ENCODE results near the gene TMPRSS6. TPM values are rescaled to one million over a fixed set of nuclear protein-coding genes. Genes with fewer than 3 reads are reported as not detected.

TMPRSS6 gene
- total and polyA plus RNA-seq, 2 donors = 0.04 TPM; not detected in 1

DNA sequence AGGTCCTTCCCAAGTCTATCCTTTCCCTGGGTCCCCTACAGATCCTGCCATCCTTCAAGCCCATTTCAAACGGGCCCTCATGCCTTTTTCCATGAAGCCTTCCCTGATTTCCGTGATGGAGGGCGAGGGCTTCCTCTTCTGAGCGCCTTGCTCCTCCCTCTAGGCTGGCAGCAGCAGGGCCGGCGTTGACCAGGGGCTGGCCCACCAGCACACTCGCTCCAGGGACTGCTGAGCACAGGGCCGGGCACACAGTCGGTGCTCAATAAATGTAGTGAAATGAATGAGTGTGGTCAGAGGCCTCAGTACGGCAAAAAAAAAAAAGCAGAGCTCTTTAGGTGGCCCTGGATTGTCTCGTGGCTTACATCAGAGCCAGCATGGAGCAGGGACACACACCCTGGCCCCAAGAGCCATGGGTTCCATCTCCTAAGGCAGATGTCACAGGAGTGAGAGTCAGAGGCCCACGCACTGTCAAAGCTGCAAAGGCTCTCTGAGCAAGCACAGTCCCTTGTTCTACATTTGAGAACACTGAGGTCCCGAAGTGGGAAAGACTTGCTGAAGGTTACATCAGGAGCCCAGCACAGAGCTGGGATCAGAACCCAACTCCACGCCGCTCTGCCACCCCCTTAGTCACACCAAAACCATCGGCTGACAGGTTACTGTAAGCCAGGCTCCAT lies 37.1 kb upstream of the TMPRSS6 start:
- Histone ChIP-seq H3K36me3 (ENCODE audit: insufficient read depth) (no peaks in the 10 kb centered on the region), H3K27ac (ENCODE audit: low read depth) (no peak overlapping the region), H3K4me3 (ENCODE audit: low read depth, low read length) (no peak overlapping the region), H3K4me1 (ENCODE audit: insufficient read depth) (no peaks in the 10 kb centered on the region)
- 86% methylated on average over 16 of the region's 16 CpGs for WGBS
- DNase-seq (ENCODE audit: extremely low spot score) = no peak

- Histone ChIP-seq H3K4me3 (ENCODE audit: low read depth, low read length) (no peak overlapping the region), H3K27ac (ENCODE audit: low read depth) (no peak overlapping the region), H3K4me1 (ENCODE audit: insufficient read depth) (no peaks in the 10 kb centered on the region), H3K36me3 (ENCODE audit: insufficient read depth) (no peaks in the 10 kb centered on the region)
- WGBS = 59% methylated on average over 6 of the region's 6 CpGs
- no peak for DNase-seq (ENCODE audit: extremely low spot score)
Observed at GRCh38 chr22:37146051-37146385, 36.5 kb upstream of the TMPRSS6 start.

DNA sequence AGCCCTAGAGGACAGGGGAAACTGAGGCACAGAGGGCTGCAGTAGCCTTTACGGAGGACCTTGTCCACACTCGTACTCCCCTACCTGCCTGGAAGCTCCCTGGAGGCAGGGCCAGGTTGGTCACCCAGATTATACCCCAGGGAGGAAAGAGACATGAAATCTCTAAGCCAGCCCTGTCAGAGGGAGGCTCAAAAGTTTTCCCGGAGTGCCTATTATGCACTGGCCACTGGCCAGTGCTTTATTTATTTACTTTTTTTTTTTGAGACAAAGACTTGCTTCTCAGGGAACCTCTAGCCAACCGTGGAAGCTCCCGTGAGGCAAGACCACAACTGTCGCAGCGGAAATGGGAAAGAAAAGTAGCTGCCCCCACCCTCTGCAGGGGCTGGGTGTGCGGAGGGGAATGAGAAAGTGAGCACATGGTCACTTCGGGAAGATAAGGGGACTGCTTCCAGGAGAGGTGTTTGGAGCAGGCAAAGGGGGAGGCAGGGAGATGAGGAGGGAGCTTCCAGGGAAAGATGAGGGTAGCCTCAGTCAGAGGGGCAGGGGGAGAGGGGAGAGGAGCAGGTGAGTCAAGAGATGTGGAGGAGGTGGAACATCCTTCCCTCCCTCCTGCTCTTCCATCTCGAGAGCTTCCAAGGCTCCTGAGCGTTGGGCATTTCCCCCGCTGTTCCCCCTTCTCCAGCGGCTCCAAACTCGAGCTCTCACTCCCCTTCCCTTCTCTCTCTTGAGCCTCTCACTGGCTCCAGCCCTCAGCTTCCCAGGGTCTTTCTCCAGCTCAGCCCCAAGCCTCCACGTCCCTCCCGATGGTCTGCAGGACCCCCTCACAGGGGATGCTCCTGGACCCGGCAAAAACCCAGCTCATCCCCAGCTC lies 35.9 kb upstream of the TMPRSS6 start:
- WGBS = 31% methylated on average over 17 of the region's 17 CpGs
- H3K27ac ChIP-seq (ENCODE audit: low read depth) = no peak overlapping the region
- no peaks in the 10 kb centered on the region for H3K4me1 ChIP-seq (ENCODE audit: insufficient read depth)
- no peak for DNase-seq (ENCODE audit: extremely low spot score)
- H3K4me3 ChIP-seq (ENCODE audit: low read depth, low read length) = no peak overlapping the region
- H3K36me3 ChIP-seq (ENCODE audit: insufficient read depth) = no peaks in the 10 kb centered on the region

- no peaks in the 10 kb centered on the region for H3K4me1 ChIP-seq (ENCODE audit: insufficient read depth)
- H3K36me3 ChIP-seq (ENCODE audit: insufficient read depth) = no peaks in the 10 kb centered on the region
- no peak overlapping the region for H3K4me3 ChIP-seq (ENCODE audit: low read depth, low read length)
- no peak overlapping the region for H3K27ac ChIP-seq (ENCODE audit: low read depth)
- no peak for DNase-seq (ENCODE audit: extremely low spot score)
- WGBS = 89% methylated on average over 10 of the region's 10 CpGs
Observed at GRCh38 chr22:37144180-37144554, 34.7 kb upstream of the TMPRSS6 start.

GRCh38 chr22:37141971-37142370 lies 32.5 kb upstream of the TMPRSS6 start:
- Histone ChIP-seq H3K4me1 (ENCODE audit: insufficient read depth) (no peaks in the 10 kb centered on the region), H3K27ac (ENCODE audit: low read depth) (no peak overlapping the region), H3K36me3 (ENCODE audit: insufficient read depth) (no peaks in the 10 kb centered on the region), H3K4me3 (ENCODE audit: low read depth, low read length) (no peak overlapping the region)
- no peak for DNase-seq (ENCODE audit: extremely low spot score)
- 51% methylated on average over 6 of the region's 6 CpGs for WGBS

GRCh38 chr22:37141476-37141875 lies 32.0 kb upstream of the TMPRSS6 start:
- H3K36me3 ChIP-seq (ENCODE audit: insufficient read depth) = no peaks in the 10 kb centered on the region
- H3K27ac ChIP-seq (ENCODE audit: low read depth) = no peak overlapping the region
- DNase-seq (ENCODE audit: extremely low spot score) = no peak
- 91% methylated on average over 10 of the region's 10 CpGs for WGBS
- no peaks in the 10 kb centered on the region for H3K4me1 ChIP-seq (ENCODE audit: insufficient read depth)
- no peak overlapping the region for H3K4me3 ChIP-seq (ENCODE audit: low read depth, low read length)

DNA sequence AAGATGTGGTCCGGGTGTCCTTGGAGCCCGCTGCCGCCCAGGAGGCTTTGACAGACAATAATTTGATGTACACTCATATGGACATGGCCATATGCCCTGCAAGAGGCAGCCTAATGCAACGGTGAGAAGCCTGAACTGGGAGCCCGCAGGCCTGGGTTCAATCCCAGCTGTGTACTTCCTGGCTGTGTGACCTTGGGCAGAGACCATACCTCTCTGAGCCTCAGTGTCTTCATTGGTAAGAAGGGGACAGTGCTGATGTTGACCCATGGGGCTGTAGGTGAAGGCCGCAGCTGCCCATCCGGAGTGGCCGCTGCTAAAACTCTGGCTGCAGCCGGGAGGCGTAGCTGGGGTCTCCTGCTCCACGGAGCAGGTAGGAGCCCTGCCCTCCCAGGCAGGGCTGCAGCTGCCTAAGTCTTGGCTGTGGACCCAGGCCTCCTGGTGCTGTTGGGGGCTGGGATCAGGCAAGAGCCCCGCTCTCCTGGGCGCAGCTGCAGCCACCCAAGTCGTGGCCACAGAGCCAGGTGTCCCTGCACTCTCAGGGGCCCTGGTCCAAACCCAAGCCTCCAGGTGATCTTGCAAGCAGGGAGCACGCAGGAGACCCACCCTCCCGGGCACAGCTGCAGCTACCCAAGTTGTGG lies 31.3 kb upstream of the TMPRSS6 start:
- DNase-seq (ENCODE audit: extremely low spot score) = no peak
- Histone ChIP-seq H3K4me3 (ENCODE audit: low read depth, low read length) (no peak overlapping the region), H3K27ac (ENCODE audit: low read depth) (no peak overlapping the region), H3K4me1 (ENCODE audit: insufficient read depth) (no peaks in the 10 kb centered on the region), H3K36me3 (ENCODE audit: insufficient read depth) (no peaks in the 10 kb centered on the region)
- WGBS = 87% methylated on average over 16 of the region's 16 CpGs

- 77% methylated on average over 7 of the region's 7 CpGs for WGBS
- Histone ChIP-seq H3K4me1 (ENCODE audit: insufficient read depth) (no peaks in the 10 kb centered on the region), H3K27ac (ENCODE audit: low read depth) (no peak overlapping the region), H3K36me3 (ENCODE audit: insufficient read depth) (no peaks in the 10 kb centered on the region), H3K4me3 (ENCODE audit: low read depth, low read length) (no peak overlapping the region)
- DNase-seq (ENCODE audit: extremely low spot score) = no peak
Observed at GRCh38 chr22:37139762-37140161, 30.2 kb upstream of the TMPRSS6 start.

GRCh38 chr22:37138849-37139561 lies 29.5 kb upstream of the TMPRSS6 start:
- DNase-seq (ENCODE audit: extremely low spot score) = no peak

DNA sequence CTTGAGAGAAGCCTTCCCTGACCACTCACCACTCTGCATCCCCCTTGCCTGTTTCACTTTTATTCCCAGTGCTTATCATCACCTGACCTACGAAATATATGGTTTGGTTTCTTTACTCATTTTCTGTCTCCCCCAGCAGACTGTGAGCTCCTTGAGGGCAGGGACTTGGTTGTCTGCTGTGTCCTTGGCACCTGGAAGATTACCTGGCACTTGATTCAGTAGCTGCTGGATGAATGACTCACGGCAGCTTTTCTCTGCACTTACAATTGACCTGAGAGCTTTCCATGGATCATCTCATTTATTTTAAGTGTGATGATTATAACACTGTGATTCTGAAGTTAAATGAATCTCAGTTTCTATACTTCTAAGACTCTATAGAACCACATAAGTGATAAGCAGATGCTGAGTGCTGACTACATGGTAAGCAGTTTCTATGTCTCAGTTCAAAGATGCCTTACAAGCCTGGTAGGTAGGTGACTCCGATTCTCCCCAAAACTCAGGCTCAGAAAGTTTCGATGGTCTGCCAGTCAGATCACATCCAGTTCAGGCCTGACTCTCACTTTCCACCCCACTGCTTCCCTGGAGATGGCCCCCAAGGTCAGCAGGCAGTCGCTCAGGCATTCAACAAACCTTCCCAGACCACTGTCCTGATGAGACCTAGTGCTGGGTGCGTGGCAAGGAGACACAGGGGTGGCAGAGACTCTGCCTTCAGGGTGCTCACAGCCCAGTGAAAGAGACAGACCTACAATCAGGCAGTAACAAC lies 28.6 kb upstream of the TMPRSS6 start:
- DNase-seq (ENCODE audit: extremely low spot score) = no peak
- H3K4me1 ChIP-seq (ENCODE audit: insufficient read depth) = no peaks in the 10 kb centered on the region
- 82% methylated on average over 6 of the region's 6 CpGs for WGBS
- no peak overlapping the region for H3K27ac ChIP-seq (ENCODE audit: low read depth)
- no peak overlapping the region for H3K4me3 ChIP-seq (ENCODE audit: low read depth, low read length)
- no peaks in the 10 kb centered on the region for H3K36me3 ChIP-seq (ENCODE audit: insufficient read depth)

More at GRCh38 chr22:37138849-37139561, 29.5 kb upstream of the TMPRSS6 start:
- Histone ChIP-seq H3K4me1 (ENCODE audit: insufficient read depth) (no peaks in the 10 kb centered on the region), H3K36me3 (ENCODE audit: insufficient read depth) (no peaks in the 10 kb centered on the region), H3K27ac (ENCODE audit: low read depth) (no peak overlapping the region), H3K4me3 (ENCODE audit: low read depth, low read length) (no peak overlapping the region)
- WGBS = 60% methylated on average over 16 of the region's 16 CpGs

GRCh38 chr22:37137131-37137530 lies 27.6 kb upstream of the TMPRSS6 start:
- WGBS = 69% methylated on average over 8 of the region's 8 CpGs

GRCh38 chr22:37135023-37135422 lies 25.5 kb upstream of the TMPRSS6 start:
- Histone ChIP-seq H3K4me3 (ENCODE audit: low read depth, low read length) (no peak overlapping the region), H3K4me1 (ENCODE audit: insufficient read depth) (no peaks in the 10 kb centered on the region), H3K27ac (ENCODE audit: low read depth) (no peak overlapping the region), H3K36me3 (ENCODE audit: insufficient read depth) (no peaks in the 10 kb centered on the region)
- no peak for DNase-seq (ENCODE audit: extremely low spot score)
- 82% methylated on average over 12 of the region's 12 CpGs for WGBS

More at GRCh38 chr22:37137131-37137530, 27.6 kb upstream of the TMPRSS6 start:
- Histone ChIP-seq H3K4me3 (ENCODE audit: low read depth, low read length) (no peak overlapping the region), H3K4me1 (ENCODE audit: insufficient read depth) (no peaks in the 10 kb centered on the region), H3K27ac (ENCODE audit: low read depth) (no peak overlapping the region), H3K36me3 (ENCODE audit: insufficient read depth) (no peaks in the 10 kb centered on the region)
- DNase-seq (ENCODE audit: extremely low spot score) = no peak
